HuH-7 (cell line): ENCODE data around the gene ZNF709.
"Not testable (repeated sequence)": the region's sequence is repeated elsewhere in the genome, so short reads cannot be mapped to it uniquely, and the experiment has no call there.

Experiments used
- DNase-seq: peaks from one replicate; pipeline ENCODE4 v3.0.0; 2011; ENCODE audit warnings: low spot score

Gene ZNF709

DNA sequence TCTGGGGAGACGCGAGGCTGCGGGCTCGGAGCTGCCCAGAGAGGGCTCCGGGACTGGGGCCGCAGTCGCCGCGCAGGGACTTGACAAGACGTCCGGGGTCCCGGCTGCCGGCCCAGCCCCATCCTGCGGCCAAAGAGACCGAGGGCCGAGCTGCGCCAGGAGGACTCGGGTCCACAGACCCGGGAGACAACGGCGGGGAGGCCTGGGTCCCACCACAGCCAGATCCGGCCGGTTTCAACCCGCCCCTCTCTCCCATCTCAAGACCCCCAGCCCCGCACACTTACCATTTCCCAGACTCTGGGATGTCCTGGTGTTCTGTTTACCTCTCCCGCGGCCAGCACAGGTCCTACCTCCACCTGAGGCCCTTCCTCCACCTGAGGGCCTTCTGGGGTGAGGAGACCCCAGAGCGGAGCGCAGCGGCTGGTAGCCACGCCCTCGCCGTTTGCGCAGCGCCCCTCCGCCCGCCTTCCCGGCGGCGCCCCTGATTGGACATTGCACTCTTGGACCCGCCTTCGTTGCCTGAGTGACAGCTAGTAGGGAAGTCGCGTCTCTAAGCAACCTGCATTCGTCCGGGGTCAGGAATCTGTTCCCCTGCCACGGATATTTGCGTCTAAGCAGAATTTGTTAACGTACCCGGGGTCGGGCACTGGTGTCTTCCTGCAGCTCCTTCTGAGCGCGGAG, at the start of gene ZNF709:
ZNF709 (minus strand) TSS at position 446 of the 681 bp plus-strand sequence; CDS start at position 287, 159 bp downstream.
- DNase-seq: peak; percentile 88

DNA sequence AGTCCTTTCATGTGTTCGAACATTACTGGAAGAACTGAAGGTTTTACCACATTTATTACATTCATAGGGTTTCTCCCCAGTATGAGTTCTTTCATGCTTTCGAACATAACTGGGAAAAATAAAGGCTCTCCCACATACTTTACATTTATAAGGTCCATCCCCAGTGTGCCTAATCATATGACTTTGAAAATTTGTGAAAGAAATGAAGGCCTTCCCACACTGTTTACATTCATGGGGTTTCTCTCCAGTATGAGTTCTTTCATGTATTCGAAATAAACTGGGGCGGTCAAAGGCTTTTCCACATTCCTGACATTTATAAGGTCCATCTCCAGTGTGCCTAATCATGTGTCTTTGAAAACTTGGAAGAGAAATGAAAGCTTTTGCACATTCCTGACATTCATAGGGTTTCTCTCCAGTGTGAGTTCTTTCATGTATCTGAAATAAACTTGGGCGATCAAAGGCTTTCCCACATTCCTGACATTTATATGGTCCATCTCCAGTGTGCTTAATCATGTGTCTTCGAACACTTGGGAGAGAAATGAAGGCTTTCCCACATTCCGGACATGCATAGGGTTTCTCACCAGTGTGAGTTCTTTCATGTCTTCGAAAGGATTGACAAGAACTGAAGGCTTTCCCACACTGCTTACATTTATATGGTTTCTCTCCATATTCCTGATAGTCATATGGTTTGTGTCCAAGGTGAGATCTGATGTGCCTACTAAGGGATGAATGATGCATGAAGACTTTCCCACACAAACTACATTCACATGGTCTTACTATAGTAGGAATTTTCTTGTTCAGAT, 42.6 kb upstream of the ZNF709 start:
- no peak for DNase-seq

DNA sequence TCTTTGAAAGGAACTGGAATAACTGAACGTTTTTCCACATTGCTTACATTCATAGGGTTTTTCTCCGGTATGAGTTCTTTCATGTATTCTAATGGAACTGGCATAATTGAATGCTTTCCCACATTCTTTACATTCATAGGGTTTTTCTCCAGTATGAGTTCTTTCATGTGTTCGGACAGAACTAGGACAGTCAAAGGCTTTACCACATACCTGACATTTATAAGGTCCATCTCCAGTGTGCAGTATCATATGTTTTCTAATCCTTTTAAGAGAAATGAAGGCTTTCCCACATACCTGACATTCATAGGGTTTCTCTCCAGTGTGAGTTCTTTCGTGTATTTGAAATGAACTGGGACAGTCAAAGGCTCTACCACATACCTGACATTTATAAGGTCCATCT, 41.9 kb upstream of the ZNF709 start:
- no peak for DNase-seq

DNA sequence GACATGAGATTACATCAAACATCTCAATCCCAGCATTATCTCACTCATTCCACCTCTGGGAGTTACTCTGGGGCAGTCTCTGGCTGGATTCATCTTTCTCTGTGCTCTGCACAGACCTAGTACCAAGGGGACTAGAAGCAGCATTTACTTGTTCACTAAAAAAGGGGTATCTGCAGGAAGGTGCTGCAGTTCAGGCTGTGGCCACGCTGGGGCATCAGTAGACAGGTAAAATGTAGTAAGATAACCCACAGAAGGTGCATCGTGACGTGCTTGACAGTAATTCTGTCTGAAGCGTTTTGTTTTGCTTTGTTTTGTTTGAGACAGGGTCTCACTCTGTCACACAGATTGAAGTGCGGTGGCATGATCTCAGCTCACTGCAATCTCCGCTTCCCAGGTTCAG, 37.4 kb upstream of the ZNF709 start:
- no peak for DNase-seq

DNA sequence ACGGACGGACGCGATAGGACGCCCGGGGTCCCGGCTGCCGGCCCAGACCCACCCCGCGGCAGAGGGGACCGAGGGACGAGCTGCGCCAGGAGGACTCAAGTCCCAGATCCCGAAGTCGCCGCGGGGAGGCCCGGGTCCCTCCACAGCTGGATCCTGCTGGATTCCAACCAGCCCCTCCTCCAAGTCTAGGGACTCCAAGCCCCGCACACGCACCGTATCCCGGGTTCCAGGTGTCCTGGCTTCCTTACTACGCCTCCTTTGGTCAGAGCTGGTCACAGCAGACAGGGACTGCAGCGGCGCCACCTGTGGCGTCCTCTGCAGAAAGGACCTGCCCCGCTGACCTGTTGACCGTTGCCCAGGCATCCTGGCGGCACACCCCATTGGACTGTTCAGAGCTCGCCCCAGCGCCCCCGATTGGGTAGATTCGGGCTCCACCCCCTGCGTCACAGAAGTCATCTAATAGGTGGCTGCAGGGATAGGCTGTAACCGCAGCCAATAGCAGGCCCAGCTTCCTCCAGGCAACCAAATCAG, 29.0 kb upstream of the ZNF709 start:
- DNase-seq: no peak

DNA sequence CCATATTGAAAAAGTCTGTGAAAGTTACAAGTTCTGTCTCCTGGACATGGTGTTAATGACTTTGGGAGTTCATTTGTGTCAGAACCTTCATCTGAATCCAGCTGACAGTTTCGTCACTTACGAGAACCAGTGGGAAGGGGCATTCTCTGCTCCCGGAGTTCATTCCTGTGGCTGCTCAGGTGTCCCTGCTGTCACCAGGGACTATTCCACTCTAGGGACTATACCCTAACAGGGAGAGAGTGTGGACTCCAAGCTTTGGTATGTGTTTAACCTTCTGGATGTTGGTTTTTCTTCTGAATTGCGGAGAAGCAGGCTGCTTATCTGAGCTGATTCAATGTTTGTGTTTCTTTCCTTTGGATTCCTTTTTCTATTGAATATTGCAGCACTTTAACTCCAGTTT, 12.4 kb upstream of the ZNF709 start:
- no peak for DNase-seq

DNA sequence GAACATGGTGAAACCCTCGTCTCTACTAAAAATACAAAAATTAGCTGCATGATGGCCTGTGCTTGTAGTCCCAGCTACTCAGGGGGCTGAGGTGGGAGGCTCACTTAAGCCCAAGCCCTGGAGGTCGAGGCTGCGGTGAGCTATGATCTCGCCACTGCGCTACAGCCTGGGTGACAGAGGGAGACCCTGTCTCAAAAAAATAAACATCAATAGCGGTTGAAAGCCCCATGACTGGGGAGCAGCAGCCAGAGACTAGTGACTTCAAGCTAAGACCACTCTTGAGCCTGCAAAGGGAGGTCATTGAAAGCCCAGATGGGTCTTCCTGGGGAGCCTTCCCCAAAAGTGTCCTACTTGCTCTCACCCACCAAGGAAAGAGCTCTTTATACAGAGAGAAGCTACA, 11.9 kb upstream of the ZNF709 start:
- no peak for DNase-seq

DNA sequence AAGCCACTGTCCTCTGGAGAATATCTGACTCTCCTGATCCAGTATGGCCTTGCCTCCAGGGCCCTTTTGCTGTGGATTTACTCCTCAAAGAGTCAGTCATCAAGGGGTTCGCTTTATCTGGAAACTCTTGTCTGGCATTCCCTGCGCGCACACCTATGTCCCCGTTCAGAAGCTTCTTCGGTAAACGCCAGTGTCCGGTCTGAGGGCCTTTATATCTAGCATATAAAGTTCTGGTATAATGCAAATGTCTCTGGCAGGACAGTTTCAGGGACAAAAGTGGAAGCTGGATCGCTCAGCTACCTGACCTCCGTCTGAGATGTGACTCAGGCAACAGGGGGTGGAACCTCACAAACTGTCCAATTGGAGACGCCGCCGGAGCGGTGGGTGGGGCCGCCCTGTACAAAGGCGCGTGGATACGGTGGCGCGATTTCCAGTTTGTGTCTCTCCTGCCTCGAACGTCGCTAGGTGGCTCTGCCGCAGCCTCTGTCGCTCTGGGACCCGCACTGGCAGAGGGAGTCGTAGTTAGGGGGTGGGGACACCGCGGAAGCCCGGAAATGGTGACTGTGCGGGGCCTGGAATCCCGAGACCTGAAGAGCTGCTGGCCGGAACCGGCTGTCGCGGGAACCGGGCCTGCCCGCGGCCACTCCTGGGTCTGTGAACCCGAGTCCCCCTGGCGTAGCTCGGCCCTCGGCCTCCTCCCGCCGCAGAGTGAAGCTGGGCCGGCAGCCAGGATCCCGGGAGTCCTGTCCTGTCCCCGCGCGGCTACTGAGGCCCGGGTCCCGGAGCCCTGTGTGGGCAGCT, 10.6 kb upstream of the ZNF709 start:
- DNase-seq: peak; percentile 83

DNA sequence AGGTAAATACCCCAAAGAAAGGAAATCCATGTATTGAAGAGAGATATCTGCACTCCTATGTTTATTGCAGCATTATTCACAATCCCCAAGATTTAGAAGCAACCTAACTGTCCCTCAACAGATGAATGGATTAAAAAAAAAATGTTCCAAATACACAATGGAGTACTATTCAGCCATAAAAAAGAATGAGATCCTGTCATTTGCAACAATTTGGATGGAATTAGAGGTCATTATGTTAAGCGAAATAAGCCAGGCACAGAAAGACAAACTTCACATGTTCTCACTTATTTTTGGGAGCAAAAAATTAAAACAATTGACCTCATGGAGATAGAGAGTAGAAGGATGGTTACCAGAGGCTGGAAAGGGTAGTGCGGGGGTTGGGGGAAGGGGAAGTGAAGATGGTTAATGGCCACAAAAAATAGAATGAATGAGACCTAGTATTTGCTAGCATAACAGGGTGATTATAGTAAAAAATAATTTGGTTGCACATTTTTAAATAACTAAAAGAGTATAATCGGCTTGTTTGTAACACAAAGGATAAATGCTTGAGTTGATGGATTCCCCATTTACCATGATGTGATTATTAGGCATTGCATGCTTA, 9.7 kb upstream of the ZNF709 start:
- DNase-seq: no peak

DNA sequence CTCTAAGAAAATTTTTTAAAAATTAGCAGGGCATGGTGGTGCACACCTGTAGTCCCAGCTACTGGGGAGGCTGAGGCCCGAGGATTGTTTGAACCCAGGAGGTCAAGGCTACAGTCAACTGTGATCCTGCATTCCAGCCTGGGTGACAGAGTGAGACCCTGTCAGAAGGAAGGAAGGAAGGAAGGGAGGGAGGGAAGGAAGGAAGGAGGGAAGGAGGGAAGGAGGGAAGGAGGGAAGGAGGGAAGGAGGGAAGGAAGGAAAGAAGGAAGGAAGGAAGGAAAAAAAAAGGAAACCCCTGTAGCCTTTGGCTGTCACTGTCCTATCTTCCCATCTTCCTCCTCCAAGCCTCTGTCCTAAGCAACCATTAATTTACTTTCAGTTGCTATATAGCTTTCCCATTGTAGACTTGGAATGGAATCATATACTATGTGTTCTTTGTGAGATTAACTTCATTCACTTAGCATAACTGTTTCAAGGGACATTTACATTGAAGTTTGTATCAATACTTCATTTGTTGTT, 1.7 kb upstream of the ZNF709 start:
- not testable (repeated sequence) for DNase-seq

DNA sequence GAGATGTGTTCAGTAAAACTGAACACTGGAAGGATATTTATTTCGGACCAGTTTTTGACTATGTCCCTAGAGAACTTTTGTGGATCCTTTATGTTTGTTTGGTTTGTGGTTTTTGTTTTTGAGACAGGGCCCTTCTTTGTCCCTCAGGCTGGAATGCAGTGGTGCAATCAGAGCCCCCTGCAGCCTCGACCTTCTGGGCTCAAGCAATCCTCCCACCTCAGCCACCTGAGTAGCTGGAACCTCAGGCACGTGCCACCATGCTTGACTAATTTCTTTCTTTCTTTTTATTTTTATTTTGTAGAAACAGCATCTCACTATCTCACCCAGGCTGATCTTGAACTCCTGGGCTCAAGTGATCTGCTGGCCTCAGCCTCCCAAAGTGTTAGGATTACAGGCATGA, 955 bp upstream of the ZNF709 start:
- DNase-seq: no peak

DNA sequence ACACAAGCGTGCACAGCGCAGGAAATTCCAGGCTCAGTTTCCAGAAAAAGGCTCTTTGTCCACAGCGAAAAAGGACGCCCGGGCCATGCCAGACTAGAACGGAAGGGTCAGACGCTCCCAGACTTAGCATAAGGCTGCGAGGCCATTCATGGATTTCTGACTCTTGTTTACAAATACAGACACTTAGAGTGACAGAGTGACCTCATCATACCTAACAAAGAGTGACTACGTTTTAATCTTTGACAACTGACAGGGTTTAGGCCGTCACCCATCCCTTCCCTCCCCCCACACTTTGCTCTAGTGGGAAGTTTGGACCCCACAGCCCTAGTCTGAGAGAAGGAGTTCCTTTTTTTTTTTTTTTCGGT, 418 bp upstream of the ZNF709 start:
- no peak for DNase-seq

DNA sequence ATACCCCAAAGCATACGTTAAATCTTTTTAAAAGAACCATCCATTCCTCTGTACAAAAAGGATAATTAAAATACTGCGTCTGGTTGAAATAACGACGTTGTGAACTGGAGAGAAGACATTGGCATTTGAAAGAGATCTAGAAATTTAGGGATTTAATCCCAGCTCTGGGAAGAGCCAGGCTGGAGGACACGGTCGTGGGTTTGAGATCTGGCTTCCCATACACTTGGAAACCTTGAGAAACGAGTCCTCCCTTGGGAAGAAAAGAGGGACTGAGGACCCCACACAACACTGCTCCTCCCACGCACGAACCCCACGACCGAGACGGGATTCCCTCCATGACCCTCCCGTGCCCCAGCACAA, 625 bp downstream of the ZNF709 start:
- DNase-seq: no peak

DNA sequence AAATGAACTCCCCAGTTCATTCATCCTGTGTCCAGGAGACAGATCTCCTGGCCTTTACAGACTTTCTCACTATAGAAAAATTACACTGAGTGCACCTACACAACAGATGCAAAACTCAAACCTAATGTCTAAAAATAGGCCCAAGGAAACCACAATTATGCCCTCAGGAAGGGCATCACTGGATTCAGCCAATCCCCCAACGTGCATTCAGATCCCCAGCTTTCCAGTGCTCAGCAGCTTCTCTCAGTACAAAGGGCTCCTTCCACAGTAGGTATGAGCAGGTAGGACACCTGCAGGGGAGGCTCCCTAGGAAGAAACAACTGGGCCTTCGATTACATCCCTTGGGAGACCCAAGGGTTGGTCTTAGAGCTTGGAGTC, 2.1 kb downstream of the ZNF709 start:
- no peak for DNase-seq

DNA sequence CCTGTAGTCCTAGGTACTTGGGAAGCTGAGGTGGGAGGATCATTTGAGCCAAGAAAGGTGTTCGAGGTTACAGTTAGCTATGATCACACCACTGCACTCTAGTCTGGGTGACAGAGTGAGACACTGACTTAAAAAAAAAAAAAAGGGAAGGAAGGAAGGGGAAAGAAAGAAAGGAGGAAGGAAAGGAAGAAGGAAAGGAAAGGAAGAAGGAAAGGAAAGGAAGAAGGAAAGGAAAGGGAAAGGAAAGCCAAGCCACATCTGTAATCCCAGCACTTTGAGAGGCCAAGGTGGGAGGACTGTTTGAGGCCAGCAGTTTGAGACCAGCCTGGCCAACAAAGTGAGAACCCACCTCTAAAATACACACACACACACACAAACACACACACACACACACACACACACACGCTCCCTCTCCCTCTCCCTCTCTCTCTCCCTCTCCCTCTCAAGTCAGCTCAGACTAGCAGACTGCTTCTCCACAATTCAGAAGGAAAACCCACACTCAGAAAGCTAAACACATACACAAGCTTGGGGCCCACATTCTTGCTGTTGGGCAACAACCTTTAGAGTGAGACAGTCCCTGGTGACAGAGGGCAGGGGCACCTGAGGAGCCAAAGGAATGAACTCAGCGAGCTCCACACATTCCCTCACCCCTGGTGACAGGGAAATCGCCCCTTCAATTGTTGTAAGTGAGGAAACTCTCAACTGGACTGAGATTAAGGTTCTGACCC, 2.7 kb downstream of the ZNF709 start:
- DNase-seq: no peak

DNA sequence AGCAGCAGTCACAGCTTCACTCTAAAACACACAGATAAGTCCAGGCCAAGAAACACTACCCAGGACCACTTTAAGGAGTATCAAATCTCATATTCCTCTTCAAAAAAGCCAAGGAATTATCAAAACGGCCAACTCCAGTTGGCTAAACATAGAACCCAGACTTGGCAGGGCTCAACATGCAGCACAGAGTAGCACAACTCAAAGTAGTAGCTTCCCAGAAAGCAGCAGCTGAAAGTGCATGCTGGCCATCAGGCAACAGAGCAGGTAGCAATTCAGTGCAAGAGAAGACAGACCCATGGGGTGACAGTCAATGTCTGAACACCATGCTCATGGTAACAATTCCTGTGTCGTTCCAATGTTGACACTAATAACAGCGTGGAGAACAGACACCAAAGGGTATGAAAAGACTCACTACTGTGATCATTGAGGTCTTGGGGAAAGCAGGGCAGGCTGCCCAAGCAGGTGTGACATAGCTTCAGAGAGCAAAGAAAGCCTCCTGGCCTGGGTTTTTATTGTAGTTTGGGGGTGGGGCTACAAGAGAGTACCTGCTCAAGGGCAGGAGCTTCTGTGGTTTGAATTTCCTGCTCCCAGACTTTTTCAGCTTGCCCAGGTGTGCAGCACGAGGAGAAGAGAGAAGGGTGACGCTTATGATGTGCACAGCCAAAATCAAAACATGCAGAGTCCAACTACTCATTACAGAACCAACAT, 6.2 kb downstream of the ZNF709 start:
- no peak for DNase-seq

DNA sequence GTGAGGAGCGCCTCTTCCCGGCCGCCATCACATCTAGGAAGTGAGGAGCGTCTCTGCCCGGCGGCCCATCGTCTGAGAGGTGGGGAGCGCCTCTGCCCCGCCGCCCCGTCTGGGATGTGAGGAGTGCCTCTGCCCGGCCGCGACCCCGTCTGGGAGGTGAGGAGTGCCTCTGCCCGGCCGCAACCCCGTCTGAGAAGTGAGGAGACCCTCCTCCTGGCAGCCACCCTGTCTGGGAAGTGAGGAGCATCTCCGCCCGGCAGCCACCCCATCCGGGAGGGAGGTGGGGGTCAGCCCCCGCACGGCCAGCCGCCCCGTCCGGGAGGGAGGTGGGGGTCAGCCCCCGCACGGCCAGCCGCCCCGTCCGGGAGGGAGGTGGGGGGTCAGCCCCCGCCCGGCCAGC, 17.0 kb downstream of the ZNF709 start:
- not testable (repeated sequence) for DNase-seq

DNA sequence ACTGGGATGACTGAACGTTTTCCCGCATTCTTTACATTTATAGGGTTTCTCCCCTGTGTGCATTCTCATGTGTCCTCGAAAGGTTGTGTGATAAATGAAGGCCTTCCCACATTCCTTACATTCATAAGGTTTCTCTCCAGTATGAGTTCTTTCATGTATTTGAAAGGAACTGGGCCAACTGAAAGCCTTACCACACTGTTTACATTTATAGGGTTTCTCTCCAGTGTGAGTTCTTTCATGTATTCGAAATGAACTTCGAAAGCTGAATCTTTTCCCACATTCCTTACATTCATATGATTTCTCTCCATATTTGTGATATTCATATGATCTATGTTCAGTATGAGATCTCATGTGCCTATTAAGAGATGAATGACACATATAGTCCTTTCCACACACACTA, 19.4 kb downstream of the ZNF709 start:
- no peak for DNase-seq

DNA sequence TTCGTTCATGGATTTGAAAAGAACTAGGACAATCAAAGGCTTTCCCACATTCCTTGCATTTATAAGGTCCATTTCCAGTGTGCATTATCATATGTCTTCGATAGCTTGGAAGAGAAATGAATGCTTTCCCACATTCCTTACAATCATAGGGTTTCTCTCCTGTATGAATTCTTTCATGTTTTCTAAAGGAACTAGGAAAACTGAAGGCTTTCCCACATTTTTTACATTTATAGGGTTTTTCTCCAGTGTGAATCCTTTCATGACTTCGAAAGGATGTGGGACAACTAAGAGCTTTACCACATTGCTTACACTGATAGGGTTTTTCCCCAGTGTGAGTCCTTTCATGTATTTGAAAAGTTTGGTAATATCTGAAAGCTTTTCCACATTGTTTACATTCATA, 19.8 kb downstream of the ZNF709 start:
- DNase-seq: no peak

DNA sequence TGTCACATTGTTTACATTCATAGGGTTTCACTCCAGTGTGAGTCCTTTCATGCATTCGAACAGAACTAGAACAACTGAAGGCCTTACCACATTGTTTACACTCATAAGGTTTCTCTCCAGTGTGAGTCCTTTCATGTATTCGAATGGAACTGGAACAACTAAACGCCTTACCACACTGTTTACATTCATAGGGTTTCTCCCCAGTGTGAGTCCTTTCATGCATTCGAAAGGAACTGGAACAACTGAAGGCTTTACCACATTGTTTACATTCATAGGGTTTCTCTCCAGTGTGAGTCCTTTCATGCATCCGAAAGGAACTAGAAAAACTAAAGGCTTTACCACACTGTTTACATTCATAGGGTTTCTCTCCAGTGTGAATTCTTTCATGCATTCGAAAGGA, 20.5 kb downstream of the ZNF709 start:
- not testable (repeated sequence) for DNase-seq

DNA sequence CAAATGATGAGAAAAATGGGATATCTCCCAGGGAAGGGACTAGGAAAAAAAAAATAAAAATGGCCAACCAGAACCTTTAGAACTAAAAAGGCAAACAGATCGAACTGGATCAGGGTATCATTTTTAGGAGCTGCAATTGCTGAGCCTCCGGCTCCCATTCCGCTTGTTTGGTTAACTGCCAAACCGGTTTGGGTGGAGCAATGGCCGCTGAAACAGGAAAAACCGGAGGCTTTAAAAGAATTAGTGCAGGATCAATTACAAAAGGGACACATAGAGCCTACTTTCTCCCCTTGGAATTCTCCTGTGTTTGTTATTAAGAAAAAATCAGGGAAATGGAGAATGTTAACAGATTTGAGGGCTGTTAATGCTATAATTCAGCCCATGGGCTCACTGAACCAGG, 31.1 kb downstream of the ZNF709 start:
- DNase-seq: no peak
